ENCODE results near the gene SLC39A8.

The SLC39A8 gene

GRCh38 chr4:102339018-102339417 lies 6.3 kb downstream of the SLC39A8 start:
- no peak for DNase-seq (ENCODE audit: low spot score)

DNA sequence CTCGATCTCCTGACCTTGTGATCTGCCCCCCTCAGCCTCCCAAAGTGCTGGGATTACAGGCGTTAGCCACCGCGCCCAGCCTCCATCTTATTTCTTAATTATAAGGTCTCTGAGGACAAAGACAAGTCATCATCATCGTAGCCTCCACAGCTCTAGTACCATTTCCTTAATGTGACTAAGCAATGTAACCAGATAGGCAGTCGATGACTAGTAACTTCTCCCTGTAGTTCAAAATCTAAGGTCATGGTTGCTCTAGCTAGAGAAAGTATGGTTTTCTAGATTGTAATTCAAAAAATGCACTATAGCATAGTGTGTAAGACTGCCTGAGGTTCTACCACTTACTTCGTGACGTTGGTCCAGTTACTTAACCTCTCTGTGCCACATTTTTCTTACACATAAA lies 6.9 kb downstream of the SLC39A8 start:
- DNase-seq (ENCODE audit: low spot score), result no peak

GRCh38 chr4:102335616-102336015 lies 9.7 kb downstream of the SLC39A8 start:
- no peak for DNase-seq (ENCODE audit: low spot score)

GRCh38 chr4:102334624-102335023 lies 10.7 kb downstream of the SLC39A8 start:
- no peak for DNase-seq (ENCODE audit: low spot score)

DNA sequence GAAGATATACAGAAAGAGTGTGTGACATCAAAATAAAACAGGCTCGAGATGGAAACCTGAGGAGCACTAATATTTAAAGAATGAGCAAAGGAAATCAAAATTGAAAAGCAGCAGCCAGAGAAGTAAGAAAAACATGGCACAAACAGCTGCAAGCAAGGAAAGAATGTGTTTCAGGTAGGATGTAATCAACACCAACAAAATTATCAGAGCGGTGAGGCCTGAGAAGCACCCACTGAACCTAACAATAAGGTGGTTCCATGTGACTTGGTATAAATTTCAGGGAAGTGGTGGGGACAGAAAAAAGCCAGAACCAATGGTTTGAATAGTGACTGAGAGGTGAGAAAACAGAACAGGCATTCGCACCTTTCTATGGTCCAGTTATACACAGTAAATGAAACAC lies 11.5 kb downstream of the SLC39A8 start:
- no peak for DNase-seq (ENCODE audit: low spot score)

- DNase-seq (ENCODE audit: low spot score), result no peak
Measured at GRCh38 chr4:102328045-102328444, 17.2 kb downstream of the SLC39A8 start.

DNA sequence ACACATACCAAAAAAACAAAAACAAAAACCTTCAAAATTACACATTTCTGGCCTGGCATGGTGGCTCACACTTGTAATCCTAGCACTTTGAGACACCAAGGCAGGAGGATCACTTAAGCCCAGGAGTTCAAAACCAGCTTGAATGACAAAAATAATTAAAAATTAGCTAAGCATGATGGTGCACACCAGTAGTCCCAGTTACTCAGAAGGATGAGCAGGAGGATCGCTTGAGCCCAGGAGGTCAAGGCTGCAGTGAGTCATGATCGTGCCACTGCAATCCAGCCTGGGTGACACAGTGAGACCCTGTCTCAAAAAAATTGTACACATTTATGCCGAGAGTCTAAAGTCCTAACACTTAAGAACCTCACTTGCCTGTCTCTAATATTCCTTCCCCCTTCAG lies 18.3 kb downstream of the SLC39A8 start:
- no peak for DNase-seq (ENCODE audit: low spot score)

DNA sequence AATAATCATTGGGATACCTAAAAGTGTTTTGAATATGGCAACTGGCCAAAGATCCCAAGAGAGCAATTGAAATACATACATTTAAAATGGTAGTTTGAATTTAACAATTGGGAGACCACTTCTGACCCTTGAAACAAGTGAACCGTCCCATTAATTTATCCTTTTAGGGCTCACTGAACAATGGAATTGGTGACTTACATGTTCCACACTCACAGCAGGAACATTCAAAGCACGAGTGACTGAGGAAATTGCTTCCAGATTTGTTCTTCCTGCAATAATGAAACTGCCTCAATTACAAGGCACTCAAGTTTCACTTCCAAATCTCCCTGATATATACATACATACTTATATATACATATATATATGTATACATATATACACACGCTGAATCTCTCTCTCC lies 20.6 kb downstream of the SLC39A8 start:
- no peak for DNase-seq (ENCODE audit: low spot score)

DNA sequence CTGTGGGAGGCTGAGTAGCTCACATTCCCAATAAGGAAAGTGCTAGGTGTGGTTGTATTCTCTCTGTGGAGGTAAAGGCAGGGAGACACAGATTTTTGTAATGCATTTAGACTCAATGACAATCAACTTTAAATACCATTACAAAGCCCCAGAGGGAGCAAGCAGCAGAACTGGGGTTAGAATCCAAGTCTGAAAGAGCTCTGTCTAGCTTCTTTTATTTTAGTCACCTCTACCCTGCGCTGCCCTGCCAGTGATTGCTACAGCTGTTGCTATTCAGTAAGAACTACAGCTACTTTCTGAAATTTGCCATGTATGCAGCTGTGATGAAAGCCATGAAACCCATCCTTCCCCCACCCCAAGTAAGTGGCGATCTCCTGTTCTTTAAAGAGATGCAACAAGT lies 22.5 kb downstream of the SLC39A8 start:
- DNase-seq (ENCODE audit: low spot score), result no peak

DNA sequence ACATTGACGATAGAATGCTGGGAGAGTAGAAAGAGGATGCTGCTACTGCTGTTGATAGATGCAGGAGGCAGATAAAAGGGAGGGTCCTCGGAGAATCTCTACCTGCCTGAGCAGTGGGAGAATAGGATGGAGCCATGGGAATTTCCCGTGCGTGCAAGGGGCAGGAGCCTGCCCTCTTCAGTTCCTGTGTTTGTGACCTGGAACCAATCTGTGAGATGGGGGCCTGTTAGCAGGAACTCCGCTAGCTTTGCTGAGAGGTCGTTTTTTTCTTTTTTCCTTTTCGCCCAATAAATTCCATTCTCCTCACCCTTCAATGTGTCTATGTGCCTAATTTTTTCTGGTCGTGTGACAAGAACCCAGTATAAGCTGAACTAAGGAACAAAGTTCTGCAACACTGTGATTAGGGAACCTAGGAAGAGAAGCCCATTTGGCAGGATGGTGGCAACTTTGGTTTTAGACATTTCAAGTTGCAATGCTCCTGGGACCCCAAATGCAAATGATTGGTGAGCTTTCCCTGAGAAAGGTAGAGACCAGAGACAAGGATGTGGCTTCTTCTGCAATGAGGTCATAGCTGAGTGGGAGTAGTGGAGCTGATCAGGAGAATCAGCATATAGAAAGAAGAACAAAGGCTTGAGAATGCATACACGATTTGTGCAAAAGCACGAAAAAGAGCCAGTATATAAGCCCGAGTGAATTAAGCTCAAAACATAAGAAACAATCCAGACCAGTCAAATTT lies 23.9 kb downstream of the SLC39A8 start:
- DNase-seq (ENCODE audit: low spot score), result no peak

DNA sequence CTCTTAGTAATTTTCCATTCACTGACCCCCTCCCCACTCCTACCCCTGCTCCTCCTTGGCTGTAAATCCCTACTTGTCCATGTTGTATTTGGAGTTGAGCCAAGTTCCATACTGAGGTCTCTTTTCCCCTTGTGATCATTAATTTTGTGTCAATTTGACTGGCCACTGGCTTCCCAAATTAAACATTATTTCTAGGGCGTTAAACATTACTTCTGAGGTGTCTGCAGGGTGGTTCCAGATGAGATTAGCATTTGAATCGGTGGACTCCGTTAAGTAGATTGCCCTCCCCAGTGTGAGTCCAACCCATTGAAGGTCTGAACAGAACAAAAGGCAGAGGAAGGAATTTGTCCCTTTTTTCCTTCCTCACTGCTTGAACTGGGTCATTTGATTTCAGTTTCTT lies 25.7 kb downstream of the SLC39A8 start:
- DNase-seq (ENCODE audit: low spot score), result no peak

DNA sequence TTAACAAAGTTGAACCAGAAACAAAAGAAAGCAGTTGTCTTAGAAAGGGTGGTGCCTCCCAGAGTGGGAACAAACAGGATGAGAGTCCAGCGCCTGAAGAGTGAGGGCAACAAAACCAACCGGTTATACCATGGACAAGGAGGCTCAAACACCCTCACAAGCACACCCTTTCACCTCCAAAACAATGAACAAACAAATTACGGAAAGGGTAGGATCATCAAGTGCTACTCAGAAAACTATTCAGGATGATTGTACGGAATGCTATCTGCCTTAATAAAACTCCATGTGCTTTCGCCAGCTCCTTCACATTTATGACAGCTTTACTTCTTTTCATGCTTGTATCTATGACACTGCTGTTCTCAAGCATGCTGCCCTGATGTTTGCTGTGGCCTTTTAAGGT lies 26.8 kb downstream of the SLC39A8 start:
- DNase-seq (ENCODE audit: low spot score), result no peak

- DNase-seq (ENCODE audit: low spot score), result no peak
Measured at GRCh38 chr4:102318105-102318504, 27.2 kb downstream of the SLC39A8 start.

- DNase-seq (ENCODE audit: low spot score), result no peak
Measured at GRCh38 chr4:102317459-102317858, 27.8 kb downstream of the SLC39A8 start.

DNA sequence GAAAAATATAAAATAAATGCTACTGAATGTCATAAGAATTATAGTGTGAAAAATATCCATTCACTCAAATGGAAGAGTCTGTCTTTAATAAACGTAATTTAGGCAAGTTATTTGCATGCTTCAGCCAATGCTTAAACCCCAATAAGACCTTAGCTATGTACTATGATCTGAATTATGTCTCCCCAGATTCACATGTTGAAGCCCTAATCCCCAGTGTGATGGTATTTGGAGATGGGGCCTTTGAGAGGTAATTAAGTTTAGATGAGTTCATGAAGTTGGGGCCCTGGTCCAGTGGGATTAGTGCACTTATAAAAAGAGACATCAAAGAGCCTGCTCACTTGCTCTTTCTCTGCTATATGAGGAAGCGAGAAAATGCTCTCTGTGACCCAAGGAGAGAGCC lies 28.7 kb downstream of the SLC39A8 start:
- DNase-seq (ENCODE audit: low spot score), result no peak

GRCh38 chr4:102315532-102315931 lies 29.8 kb downstream of the SLC39A8 start:
- DNase-seq (ENCODE audit: low spot score), result no peak

DNA sequence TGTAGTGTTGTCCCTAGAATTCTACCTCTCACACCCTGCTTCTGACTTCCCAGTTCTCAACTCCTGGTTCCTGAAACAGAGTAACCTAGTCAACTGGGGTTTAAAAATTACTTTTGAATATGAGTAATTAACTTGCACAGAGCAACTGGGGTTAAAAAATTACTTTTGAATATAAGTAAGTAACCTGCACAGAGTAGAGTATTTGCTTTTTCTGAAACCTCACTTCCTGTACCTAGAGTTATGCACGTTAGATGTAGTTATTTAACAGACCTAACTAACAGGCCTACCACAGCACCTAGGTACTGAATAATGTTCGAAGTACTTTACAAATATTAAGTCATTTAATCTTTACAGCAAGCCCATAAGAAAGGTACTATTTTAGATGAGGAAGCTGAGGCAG lies 32.9 kb downstream of the SLC39A8 start:
- no peak for DNase-seq (ENCODE audit: low spot score)

DNA sequence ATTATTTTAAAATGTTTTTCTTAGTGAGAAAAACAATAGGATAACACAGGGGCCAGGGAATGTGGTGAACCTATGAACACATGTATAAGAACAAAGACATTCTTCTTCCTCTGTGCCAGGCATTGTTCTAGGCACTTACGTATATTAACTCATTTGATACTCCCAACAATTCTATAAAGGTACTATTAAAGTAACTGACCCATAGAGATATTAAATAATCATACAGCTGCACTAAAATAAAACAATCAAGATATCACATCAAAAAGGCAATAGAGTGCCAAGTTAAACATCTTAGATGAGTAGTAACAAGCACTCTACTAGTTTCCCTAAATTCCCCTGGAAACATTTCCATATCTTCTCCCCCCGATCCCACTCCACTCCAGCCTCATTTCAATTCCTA lies 33.4 kb downstream of the SLC39A8 start:
- no peak for DNase-seq (ENCODE audit: low spot score)

GRCh38 chr4:102311407-102311806 lies 33.9 kb downstream of the SLC39A8 start:
- no peak for DNase-seq (ENCODE audit: low spot score)

- no peak for DNase-seq (ENCODE audit: low spot score)
Measured at GRCh38 chr4:102308032-102308799, 37.1 kb downstream of the SLC39A8 start.

DNA sequence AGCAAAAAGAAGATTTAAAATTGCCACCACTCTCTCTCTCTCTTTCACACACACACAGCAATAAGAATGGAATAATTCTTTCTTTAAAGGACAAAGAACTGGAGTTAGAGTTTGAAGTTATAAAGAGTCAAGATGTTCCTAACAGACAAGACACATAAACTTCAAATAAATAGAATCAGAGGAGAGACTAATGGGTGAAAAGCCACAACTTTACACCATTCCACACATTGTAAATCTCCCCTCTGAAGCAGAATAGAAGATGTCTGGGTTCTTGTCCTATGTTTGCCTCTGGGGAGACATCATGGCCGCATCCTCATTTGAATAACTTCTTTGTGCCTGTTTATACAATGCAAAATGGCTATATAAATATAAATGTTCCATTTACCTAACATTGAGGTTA lies 39.6 kb downstream of the SLC39A8 start:
- no peak for DNase-seq (ENCODE audit: low spot score)

- no peak for DNase-seq (ENCODE audit: low spot score)
Measured at GRCh38 chr4:102302762-102303161, 42.5 kb downstream of the SLC39A8 start.

DNA sequence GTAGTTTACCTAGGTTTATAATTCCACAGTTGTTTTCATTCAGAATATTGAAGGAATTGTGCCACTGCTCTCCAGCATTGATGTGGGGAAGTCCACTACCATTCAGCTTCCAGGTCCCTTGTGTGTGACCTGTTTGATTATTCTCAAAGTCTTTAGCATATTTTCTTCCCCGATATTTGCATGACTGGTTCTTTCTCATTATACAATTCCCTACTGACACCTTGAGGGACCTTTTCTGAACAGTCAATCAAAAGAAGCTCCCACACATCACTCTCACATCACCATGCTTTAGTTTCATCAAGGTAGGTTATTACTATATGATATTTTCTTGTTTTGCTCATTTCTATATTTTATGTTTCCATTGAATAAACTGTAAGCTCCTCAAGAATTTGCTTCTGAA lies 44.1 kb downstream of the SLC39A8 start:
- no peak for DNase-seq (ENCODE audit: low spot score)

All from AG20443 (cell line).